Measurements from ENCODE around the gene LCAT. TPM values are rescaled to one million over a fixed set of nuclear protein-coding genes. Genes with fewer than 3 reads are reported as not detected.
A peak's percentile ranks its signal among the peaks of the same experiment; 100 is the strongest.

Gene LCAT
- total and polyA plus RNA-seq, 9 of the 15 experiments (the other 6 are each of a cell fraction or from before 2014, with no cell fraction given), result 0.46 to 21.0 (median 5.0) TPM

DNA sequence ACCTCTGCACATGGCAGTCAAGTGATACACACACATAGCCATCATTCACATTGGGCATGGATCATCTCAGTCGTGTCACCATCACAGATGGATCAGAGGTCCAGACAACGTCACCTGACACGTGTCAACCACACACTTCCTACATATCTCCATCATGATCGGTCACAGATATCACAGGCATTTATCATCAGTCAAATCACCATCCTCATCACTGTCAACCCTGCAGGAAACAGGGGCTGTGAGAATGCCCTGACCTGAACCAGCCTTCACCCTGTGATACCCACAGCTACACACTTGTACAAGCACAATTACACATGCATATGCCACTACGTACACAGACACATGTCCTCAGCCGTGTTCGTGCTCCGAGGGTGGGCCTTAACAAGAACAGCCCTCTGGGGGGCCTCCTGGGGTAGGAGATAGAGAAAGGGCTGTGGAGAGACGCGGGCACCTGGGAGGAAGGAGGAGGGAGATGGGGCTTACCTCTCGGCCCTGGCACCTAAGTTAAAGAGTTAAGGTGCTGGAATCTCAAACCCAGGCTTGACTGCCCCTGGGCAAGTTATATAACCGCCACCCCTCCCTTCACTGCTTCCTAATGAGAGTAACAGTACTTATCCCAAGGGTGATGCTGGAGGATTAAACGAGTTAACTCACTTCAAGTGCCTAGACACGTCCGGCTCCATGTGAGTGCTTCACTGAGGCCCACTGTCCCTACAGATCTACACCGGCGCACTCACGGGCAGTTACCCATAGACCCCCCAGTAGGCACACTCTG lies 23.4 kb upstream of the LCAT start (continued):
- TF ChIP-seq, protein P1, sequence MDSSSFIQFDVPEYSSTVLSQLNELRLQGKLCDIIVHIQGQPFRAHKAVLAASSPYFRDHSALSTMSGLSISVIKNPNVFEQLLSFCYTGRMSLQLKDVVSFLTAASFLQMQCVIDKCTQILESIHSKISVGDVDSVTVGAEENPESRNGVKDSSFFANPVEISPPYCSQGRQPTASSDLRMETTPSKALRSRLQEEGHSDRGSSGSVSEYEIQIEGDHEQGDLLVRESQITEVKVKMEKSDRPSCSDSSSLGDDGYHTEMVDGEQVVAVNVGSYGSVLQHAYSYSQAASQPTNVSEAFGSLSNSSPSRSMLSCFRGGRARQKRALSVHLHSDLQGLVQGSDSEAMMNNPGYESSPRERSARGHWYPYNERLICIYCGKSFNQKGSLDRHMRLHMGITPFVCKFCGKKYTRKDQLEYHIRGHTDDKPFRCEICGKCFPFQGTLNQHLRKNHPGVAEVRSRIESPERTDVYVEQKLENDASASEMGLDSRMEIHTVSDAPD (CRISPR knock-in tag; IDR thresholded peaks at IDR 0.05), result no peak
- TF ChIP-seq NFXL1 (CRISPR knock-in tag; IDR thresholded peaks at IDR 0.05) (no peak), KDM5B (IDR thresholded peaks at IDR 0.05; ENCODE audit: insufficient replicate concordance, low read depth, low read length) (no peak), ZKSCAN3 (CRISPR knock-in tag; IDR thresholded peaks at IDR 0.05) (no peak), TCF3 (CRISPR knock-in tag; IDR thresholded peaks at IDR 0.05) (no peak; the same call in 1 of the 2 replicates), ERF (CRISPR knock-in tag; IDR thresholded peaks at IDR 0.05) (no peak), POLR2AphosphoS2 (IDR thresholded peaks at IDR 0.05; ENCODE audit: low read length) (0 out of 2 replicates have a peak, but pooled peaks have one; percentile 42), ZFX (CRISPR knock-in tag; IDR thresholded peaks at IDR 0.05) (no peak), GTF2E2 (tag; IDR thresholded peaks at IDR 0.05) (no peak), ZNF134 (CRISPR knock-in tag; conservative IDR thresholded peaks at IDR 0.05) (no peak), FIP1L1 (IDR thresholded peaks at IDR 0.05; ENCODE audit: low read depth, low read length, poor library complexity, severe bottlenecking) (no peak), ZNF165 (CRISPR knock-in tag; IDR thresholded peaks at IDR 0.05; ENCODE audit: borderline replicate concordance) (no peak), ARID2 (IDR thresholded peaks at IDR 0.05) (no peak), ZNF57 (CRISPR knock-in tag; IDR thresholded peaks at IDR 0.05) (no peak), ZNF507 (tag; conservative IDR thresholded peaks at IDR 0.05) (no peak)
- TF ChIP-seq, protein P2, sequence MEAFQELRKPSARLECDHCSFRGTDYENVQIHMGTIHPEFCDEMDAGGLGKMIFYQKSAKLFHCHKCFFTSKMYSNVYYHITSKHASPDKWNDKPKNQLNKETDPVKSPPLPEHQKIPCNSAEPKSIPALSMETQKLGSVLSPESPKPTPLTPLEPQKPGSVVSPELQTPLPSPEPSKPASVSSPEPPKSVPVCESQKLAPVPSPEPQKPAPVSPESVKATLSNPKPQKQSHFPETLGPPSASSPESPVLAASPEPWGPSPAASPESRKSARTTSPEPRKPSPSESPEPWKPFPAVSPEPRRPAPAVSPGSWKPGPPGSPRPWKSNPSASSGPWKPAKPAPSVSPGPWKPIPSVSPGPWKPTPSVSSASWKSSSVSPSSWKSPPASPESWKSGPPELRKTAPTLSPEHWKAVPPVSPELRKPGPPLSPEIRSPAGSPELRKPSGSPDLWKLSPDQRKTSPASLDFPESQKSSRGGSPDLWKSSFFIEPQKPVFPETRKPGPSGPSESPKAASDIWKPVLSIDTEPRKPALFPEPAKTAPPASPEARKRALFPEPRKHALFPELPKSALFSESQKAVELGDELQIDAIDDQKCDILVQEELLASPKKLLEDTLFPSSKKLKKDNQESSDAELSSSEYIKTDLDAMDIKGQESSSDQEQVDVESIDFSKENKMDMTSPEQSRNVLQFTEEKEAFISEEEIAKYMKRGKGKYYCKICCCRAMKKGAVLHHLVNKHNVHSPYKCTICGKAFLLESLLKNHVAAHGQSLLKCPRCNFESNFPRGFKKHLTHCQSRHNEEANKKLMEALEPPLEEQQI (IDR thresholded peaks at IDR 0.05), result no peak
- TF ChIP-seq, protein P3, sequence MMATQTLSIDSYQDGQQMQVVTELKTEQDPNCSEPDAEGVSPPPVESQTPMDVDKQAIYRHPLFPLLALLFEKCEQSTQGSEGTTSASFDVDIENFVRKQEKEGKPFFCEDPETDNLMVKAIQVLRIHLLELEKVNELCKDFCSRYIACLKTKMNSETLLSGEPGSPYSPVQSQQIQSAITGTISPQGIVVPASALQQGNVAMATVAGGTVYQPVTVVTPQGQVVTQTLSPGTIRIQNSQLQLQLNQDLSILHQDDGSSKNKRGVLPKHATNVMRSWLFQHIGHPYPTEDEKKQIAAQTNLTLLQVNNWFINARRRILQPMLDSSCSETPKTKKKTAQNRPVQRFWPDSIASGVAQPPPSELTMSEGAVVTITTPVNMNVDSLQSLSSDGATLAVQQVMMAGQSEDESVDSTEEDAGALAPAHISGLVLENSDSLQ (IDR thresholded peaks at IDR 0.05), result 0 out of 2 replicates have a peak, but pooled peaks have one; percentile 10
- TF ChIP-seq, protein P4, sequence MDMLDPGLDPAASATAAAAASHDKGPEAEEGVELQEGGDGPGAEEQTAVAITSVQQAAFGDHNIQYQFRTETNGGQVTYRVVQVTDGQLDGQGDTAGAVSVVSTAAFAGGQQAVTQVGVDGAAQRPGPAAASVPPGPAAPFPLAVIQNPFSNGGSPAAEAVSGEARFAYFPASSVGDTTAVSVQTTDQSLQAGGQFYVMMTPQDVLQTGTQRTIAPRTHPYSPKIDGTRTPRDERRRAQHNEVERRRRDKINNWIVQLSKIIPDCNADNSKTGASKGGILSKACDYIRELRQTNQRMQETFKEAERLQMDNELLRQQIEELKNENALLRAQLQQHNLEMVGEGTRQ (CRISPR knock-in tag; IDR thresholded peaks at IDR 0.05), result no peak
- TF ChIP-seq, protein P5, sequence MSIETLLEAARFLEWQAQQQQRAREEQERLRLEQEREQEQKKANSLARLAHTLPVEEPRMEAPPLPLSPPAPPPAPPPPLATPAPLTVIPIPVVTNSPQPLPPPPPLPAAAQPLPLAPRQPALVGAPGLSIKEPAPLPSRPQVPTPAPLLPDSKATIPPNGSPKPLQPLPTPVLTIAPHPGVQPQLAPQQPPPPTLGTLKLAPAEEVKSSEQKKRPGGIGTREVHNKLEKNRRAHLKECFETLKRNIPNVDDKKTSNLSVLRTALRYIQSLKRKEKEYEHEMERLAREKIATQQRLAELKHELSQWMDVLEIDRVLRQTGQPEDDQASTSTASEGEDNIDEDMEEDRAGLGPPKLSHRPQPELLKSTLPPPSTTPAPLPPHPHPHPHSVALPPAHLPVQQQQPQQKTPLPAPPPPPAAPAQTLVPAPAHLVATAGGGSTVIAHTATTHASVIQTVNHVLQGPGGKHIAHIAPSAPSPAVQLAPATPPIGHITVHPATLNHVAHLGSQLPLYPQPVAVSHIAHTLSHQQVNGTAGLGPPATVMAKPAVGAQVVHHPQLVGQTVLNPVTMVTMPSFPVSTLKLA (conservative IDR thresholded peaks at IDR 0.05), result peak in 1 of 2 experiments; percentile 15; a peak in 1 of 4 replicates
